GM23338 (cell line): Measurements from ENCODE around the gene CD48.

Experiments used
- POLR2AphosphoS5 ChIP-seq: IDR thresholded peaks from 2 replicates; pipeline ENCODE4 v1.6.1; 2016; ENCODE audit warnings: antibody characterized with exemption, low read depth
- TF ChIP-seq, protein P1 (sequence below), 2 experiments: fragments of 200-600 bp in 1 of 2; sonication (generic) in 1 of 2; conservative IDR thresholded peaks; 2 replicates each; pipeline versions ENCODE4 v1.5.1 to v1.6.1; 2016 to 2017; ENCODE audit warnings: antibody characterized with exemption in 2 of 2, low read depth in 2 of 2, mild to moderate bottlenecking in 2 of 2, moderate library complexity in 1 of 2

GRCh38 chr1:160747717-160748116 lies 36.1 kb upstream of the CD48 start:
- no peak for TF ChIP-seq POLR2AphosphoS5
- TF ChIP-seq, protein P1, sequence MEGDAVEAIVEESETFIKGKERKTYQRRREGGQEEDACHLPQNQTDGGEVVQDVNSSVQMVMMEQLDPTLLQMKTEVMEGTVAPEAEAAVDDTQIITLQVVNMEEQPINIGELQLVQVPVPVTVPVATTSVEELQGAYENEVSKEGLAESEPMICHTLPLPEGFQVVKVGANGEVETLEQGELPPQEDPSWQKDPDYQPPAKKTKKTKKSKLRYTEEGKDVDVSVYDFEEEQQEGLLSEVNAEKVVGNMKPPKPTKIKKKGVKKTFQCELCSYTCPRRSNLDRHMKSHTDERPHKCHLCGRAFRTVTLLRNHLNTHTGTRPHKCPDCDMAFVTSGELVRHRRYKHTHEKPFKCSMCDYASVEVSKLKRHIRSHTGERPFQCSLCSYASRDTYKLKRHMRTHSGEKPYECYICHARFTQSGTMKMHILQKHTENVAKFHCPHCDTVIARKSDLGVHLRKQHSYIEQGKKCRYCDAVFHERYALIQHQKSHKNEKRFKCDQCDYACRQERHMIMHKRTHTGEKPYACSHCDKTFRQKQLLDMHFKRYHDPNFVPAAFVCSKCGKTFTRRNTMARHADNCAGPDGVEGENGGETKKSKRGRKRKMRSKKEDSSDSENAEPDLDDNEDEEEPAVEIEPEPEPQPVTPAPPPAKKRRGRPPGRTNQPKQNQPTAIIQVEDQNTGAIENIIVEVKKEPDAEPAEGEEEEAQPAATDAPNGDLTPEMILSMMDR (conservative IDR thresholded peaks at IDR 0.05; ENCODE audit: low read depth in 2 of 2) = no peak
